SK-N-SH treated with all-trans-retinoic acid at 6 μM for 48 hours (cell line): ENCODE results near the gene PAK1IP1.

Experiments used
- ESRRG ChIP-seq: fragments of 250-450 bp; sonication (Bioruptor Pico); IDR thresholded peaks from 2 replicates; pipeline ENCODE4 v1.6.1; 2021; ENCODE audit warnings: mild to moderate bottlenecking
- ZFP3 ChIP-seq: fragments of 250-450 bp; sonication (Bioruptor Pico); IDR thresholded peaks from 2 replicates; pipeline ENCODE4 v1.5.0; 2020; ENCODE audit warnings: mild to moderate bottlenecking, moderate library complexity
- ZNF70 ChIP-seq: fragments of 450-650 bp; formaldehyde crosslinking; IDR thresholded peaks from 2 replicates; pipeline ENCODE4 v1.5.0; 2020; ENCODE audit warnings: mild to moderate bottlenecking, moderate library complexity
- TF ChIP-seq, protein P1 (sequence below): fragments of 250-450 bp; sonication (Bioruptor Pico); IDR thresholded peaks from 2 replicates; pipeline ENCODE4 v1.8.0; 2020; ENCODE audit warnings: mild to moderate bottlenecking, moderate library complexity, borderline replicate concordance
- TF ChIP-seq, protein P2 (sequence below): fragments of 250-450 bp; sonication (Bioruptor Pico); IDR thresholded peaks from 2 replicates; pipeline ENCODE4 v1.5.1; 2021; ENCODE audit warnings: mild to moderate bottlenecking, moderate library complexity

DNA sequence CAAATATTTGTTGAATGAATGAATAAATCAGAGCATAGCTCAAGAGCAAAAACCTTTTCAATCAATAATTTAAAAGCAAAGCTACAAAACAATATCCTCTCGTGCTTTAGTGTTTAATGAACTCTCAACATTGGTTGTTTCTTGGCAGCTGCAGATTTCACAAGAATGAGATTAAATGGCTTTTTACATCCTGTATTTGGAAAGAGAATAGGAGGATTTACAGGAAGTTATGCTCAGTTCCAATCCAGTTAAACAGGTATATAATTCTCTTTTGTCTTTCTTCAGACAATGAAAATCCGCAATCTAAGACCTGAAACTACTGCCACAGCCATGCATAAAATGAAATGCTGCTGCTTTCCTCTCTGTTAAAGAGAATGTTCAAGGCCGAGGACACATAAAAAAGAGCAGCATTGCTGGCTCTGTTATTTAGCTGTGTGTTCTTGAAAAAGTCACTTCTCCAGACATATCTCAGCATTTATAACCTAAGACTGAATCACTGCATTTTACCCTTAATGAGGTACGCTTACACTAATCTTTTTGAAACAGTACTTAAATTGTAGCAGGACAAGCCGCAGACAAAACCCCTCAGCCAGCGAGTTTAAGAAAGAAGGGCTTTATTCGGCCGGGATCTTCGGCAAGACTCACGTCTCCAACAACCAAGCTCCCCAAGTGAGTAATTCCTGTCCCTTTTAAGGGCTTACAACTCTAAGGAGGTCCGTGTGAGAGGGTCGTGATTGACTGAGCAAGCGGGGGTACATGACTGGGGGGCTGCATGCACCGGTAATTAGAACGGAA, 3.9 kb upstream of the PAK1IP1 start:
- TF ChIP-seq, protein P1, sequence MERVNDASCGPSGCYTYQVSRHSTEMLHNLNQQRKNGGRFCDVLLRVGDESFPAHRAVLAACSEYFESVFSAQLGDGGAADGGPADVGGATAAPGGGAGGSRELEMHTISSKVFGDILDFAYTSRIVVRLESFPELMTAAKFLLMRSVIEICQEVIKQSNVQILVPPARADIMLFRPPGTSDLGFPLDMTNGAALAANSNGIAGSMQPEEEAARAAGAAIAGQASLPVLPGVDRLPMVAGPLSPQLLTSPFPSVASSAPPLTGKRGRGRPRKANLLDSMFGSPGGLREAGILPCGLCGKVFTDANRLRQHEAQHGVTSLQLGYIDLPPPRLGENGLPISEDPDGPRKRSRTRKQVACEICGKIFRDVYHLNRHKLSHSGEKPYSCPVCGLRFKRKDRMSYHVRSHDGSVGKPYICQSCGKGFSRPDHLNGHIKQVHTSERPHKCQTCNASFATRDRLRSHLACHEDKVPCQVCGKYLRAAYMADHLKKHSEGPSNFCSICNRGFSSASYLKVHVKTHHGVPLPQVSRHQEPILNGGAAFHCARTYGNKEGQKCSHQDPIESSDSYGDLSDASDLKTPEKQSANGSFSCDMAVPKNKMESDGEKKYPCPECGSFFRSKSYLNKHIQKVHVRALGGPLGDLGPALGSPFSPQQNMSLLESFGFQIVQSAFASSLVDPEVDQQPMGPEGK (CRISPR knock-in tag), result no peak
- TF ChIP-seq ZFP3 (CRISPR knock-in tag), result no peak
- TF ChIP-seq, protein P2, sequence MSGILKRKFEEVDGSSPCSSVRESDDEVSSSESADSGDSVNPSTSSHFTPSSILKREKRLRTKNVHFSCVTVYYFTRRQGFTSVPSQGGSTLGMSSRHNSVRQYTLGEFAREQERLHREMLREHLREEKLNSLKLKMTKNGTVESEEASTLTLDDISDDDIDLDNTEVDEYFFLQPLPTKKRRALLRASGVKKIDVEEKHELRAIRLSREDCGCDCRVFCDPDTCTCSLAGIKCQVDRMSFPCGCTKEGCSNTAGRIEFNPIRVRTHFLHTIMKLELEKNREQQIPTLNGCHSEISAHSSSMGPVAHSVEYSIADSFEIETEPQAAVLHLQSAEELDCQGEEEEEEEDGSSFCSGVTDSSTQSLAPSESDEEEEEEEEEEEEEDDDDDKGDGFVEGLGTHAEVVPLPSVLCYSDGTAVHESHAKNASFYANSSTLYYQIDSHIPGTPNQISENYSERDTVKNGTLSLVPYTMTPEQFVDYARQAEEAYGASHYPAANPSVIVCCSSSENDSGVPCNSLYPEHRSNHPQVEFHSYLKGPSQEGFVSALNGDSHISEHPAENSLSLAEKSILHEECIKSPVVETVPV (CRISPR knock-in tag), result no peak
- no peak for TF ChIP-seq ZNF70 (CRISPR knock-in tag)
- TF ChIP-seq ESRRG (CRISPR knock-in tag), result no peak
